A673 (cell line): Measurements from ENCODE around the gene GRAP2.

Source experiments
- EZH2 ChIP-seq: fragments of 200-600 bp; sonication (generic); IDR thresholded peaks from 2 replicates; pipeline ENCODE4 v1.6.1; 2017; ENCODE audit warnings: borderline replicate concordance, low read depth, mild to moderate bottlenecking, mixed read lengths, antibody characterized with exemption, low read length; ENCODE audit not compliant: poor library complexity, severe bottlenecking
- TF ChIP-seq, protein P1 (sequence below): fragments of 300-800, 200-600 bp; sonication (generic); conservative IDR thresholded peaks from 2 replicates; pipeline ENCODE4 v1.5.1; 2017; ENCODE audit warnings: low read depth, mild to moderate bottlenecking, antibody characterized with exemption, low read length, moderate library complexity, mixed read lengths

- TF ChIP-seq, protein P1, sequence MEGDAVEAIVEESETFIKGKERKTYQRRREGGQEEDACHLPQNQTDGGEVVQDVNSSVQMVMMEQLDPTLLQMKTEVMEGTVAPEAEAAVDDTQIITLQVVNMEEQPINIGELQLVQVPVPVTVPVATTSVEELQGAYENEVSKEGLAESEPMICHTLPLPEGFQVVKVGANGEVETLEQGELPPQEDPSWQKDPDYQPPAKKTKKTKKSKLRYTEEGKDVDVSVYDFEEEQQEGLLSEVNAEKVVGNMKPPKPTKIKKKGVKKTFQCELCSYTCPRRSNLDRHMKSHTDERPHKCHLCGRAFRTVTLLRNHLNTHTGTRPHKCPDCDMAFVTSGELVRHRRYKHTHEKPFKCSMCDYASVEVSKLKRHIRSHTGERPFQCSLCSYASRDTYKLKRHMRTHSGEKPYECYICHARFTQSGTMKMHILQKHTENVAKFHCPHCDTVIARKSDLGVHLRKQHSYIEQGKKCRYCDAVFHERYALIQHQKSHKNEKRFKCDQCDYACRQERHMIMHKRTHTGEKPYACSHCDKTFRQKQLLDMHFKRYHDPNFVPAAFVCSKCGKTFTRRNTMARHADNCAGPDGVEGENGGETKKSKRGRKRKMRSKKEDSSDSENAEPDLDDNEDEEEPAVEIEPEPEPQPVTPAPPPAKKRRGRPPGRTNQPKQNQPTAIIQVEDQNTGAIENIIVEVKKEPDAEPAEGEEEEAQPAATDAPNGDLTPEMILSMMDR, result no peak
- no peak for TF ChIP-seq EZH2
These were observed 64.9 kb downstream of the GRAP2 start for GRCh38 chr22:39965748-39966147.
